ENCODE results near the gene TMEM9.
A peak's percentile ranks its signal among the peaks of the same experiment; 100 is the strongest.

Gene TMEM9

DNA sequence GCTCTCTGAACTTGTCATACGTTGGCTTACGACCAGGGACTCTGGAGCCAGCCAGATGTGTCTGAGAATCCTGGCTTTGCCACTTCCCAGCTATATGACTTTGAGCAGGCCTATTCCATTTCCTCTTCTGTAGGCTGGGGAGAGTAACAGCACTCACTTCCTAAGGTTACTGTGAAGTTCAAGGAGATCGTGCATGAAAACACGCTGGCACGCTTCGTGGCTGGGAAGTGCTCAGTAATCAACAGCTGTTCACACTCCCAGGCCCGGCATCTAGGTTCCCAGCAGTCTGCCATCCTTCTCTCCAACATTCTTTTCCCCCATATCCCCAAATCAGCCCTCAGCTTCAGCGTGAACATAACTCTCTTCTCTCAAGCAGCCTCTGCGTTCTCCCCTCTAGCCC lies 29.3 kb downstream of the TMEM9 start:
- DNase-seq (ENCODE audit: low spot score), result no peak
- TF ChIP-seq, protein P1, sequence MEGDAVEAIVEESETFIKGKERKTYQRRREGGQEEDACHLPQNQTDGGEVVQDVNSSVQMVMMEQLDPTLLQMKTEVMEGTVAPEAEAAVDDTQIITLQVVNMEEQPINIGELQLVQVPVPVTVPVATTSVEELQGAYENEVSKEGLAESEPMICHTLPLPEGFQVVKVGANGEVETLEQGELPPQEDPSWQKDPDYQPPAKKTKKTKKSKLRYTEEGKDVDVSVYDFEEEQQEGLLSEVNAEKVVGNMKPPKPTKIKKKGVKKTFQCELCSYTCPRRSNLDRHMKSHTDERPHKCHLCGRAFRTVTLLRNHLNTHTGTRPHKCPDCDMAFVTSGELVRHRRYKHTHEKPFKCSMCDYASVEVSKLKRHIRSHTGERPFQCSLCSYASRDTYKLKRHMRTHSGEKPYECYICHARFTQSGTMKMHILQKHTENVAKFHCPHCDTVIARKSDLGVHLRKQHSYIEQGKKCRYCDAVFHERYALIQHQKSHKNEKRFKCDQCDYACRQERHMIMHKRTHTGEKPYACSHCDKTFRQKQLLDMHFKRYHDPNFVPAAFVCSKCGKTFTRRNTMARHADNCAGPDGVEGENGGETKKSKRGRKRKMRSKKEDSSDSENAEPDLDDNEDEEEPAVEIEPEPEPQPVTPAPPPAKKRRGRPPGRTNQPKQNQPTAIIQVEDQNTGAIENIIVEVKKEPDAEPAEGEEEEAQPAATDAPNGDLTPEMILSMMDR (IDR thresholded peaks at IDR 0.05), result no peak
- Histone ChIP-seq H3K27ac (no peak overlapping the region), H3K4me3 (no peak overlapping the region)

DNA sequence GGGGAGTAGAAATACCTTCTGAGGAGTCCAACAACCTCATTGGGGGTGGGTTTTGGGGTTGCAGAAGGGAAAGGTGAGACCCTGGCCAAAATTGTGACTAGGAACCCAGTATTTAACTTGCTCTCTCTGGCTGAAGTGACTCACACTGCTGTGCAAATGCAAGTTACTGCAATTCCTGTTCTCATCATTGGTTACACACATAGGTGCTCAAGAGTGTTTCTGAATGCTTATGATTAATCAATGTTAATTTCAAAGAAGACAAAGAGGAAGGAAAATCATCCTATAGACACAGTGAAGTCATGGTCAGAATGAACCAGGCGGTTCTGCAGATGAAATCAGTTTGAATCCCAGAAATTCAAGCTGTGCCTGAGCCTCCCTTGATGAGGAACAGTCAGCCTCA lies 30.4 kb downstream of the TMEM9 start:
- no peak overlapping the region for H3K27ac ChIP-seq
- TF ChIP-seq, protein P1 (IDR thresholded peaks at IDR 0.05), result no peak
- DNase-seq (ENCODE audit: low spot score), result no peak
- no peak overlapping the region for H3K4me3 ChIP-seq

DNA sequence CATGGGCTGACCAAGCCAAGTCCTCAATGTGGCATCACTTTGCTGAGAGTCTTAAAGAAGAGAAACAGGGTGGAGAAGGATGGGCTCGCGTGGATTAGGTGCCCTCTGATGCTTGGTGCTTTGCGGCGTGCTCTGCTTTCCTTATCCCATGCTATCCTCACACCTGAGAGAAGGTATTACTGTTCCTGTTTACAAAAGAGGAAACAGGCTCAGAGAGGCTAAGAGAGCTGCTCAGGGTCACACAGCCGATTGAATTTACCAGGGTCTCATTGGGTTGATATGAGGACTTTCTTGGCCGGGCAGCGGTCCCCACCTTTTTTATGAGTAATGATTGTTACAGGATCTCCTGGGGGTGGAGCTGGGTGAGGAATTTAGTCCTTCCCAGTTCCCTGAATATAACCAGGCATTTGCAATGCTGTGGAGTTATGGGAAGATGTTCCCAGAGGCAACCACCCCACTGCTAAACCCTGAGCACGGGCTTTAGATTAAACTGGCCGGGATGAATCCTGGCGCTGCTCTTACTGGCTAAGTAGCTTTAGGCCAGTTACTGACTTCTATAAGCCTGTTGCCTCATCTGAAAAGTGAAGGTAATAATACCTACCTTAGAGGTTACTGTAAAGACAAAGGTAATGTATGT lies 31.8 kb downstream of the TMEM9 start:
- Histone ChIP-seq H3K4me3 (no peak overlapping the region), H3K27ac (no peak overlapping the region)
- TF ChIP-seq, protein P1 (IDR thresholded peaks at IDR 0.05), result no peak
- no peak for DNase-seq (ENCODE audit: low spot score)

- H3K4me3 ChIP-seq, result no peak overlapping the region
- H3K27ac ChIP-seq, result no peak overlapping the region
- TF ChIP-seq, protein P1 (IDR thresholded peaks at IDR 0.05), result no peak
- DNase-seq (ENCODE audit: low spot score), result no peak
Measured at GRCh38 chr1:201119206-201120197, 34.8 kb downstream of the TMEM9 start.

GRCh38 chr1:201116091-201116490 lies 38.2 kb downstream of the TMEM9 start:
- DNase-seq (ENCODE audit: low spot score), result no peak
- H3K27ac ChIP-seq, result no peak overlapping the region
- H3K4me3 ChIP-seq, result no peak overlapping the region
- TF ChIP-seq, protein P1 (IDR thresholded peaks at IDR 0.05), result no peak

DNA sequence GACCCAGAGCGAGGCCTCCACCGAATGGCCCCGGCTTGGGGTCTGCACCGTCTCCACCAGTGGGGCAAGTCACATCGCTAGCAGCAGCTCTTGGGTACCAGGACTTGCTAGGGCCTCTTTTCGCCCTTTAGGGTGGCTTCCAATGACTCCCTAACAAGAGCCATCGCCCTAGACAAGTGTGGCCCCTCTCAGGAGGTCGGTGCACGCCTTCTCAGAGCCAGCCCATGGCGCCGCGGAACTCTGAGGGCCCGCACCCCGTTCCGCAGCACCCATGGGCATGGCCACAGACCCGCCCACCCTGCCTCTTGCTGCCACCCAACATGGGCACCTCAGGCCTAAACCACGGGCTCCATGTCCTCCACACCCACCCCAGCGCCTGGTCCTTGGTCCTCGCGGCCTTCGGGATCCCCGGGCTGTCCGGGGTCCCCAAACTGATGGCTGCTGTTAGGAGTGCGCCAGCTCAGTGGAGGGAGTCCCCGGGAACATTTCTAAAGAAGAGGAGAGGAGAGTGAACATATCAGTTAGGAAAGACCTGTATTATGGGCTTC lies 38.8 kb downstream of the TMEM9 start:
- Histone ChIP-seq H3K27ac (no peak overlapping the region), H3K4me3 (peak overlapping the region; percentile 88)
- TF ChIP-seq, protein P1 (IDR thresholded peaks at IDR 0.05), result no peak
- DNase-seq (ENCODE audit: low spot score), result no peak

All from coronary artery (tissue), 2 donors.